HL-60 (cell line): ENCODE data around the gene HEXD.

ENCODE experiments used
- DNase-seq, 2 experiments: peaks; one replicate each; pipeline ENCODE4 v3.0.0-alpha.2; 2010 to 2020; ENCODE audit warnings: low read depth in 1 of 2, low spot score in 1 of 2
- H3K27ac ChIP-seq: fragments of 250-450 bp; sonication (Bioruptor Pico); replicated peaks from 2 replicates; pipeline ENCODE4 v1.5.1; 2020; ENCODE audit warnings: mild to moderate bottlenecking, moderate library complexity
- H3K27me3 ChIP-seq: fragments of 250-450 bp; sonication (Bioruptor Pico); 2 replicates; pipeline ENCODE4 v1.5.1; 2021; ENCODE audit warnings: mild to moderate bottlenecking, moderate library complexity; ENCODE audit not compliant: insufficient read depth, poor library complexity, severe bottlenecking
- H3K4me3 ChIP-seq: replicated peaks from 2 replicates; pipeline ENCODE4 v1.5.1; 2011; ENCODE audit warnings: mild to moderate bottlenecking, control low read depth, low read length; ENCODE audit not compliant: insufficient read depth
- CTCF ChIP-seq: IDR thresholded peaks from one replicate; pipeline ENCODE4 v1.5.1; 2011; ENCODE audit warnings: low read length, control low read depth, inconsistent platforms; ENCODE audit not compliant: insufficient read depth
- GABPA ChIP-seq: IDR thresholded peaks from 2 replicates; pipeline ENCODE4 v1.6.1; 2012; ENCODE audit warnings: low read depth
- POLR2AphosphoS5 ChIP-seq: IDR thresholded peaks from 2 replicates; pipeline ENCODE4 v1.6.1; 2012; ENCODE audit warnings: low read depth
- REST ChIP-seq: IDR thresholded peaks from 2 replicates; pipeline ENCODE4 v1.6.1; 2012; ENCODE audit warnings: low read depth; ENCODE audit not compliant: insufficient replicate concordance
- SPI1 ChIP-seq: IDR thresholded peaks from 2 replicates; pipeline ENCODE4 v1.6.1; 2012; ENCODE audit warnings: low read depth, mild to moderate bottlenecking, borderline replicate concordance

HEXD gene

GRCh38 chr17:82403662-82404660 is 14.2 kb upstream of the HEXD start:
- H3K4me3 ChIP-seq = no peak overlapping the region
- H3K27ac ChIP-seq = no peak overlapping the region
- TF ChIP-seq REST (no peak), CTCF (no peak), SPI1 (no peak), POLR2AphosphoS5 (no peak), GABPA (no peak)
- DNase-seq = no peak
- no peaks in the 10 kb centered on the region for H3K27me3 ChIP-seq

DNA sequence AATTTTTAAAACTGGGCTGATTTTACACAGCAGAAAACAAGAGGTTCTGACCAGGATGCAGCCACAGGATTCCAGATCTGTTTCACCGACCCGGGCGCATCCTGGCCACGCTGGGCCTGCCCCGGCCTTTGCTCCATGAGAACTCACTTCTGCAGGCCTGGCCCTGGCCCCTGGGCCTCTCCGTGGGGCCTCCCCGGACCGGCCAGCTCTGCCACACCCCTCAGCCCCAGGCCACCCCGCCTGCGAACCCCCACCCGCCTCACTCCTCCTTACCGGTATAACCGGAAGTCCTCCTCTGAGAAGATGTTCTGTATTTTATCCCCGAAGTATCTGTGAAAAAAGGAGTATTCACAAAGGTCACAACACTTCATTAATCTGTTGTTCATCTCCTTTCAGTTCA is 13.1 kb upstream of the HEXD start:
- TF ChIP-seq CTCF = no peak
- TF ChIP-seq GABPA = no peak
- no peak for TF ChIP-seq SPI1
- no peak for TF ChIP-seq REST
- no peak for TF ChIP-seq POLR2AphosphoS5
- Histone ChIP-seq H3K4me3 (no peak overlapping the region), H3K27ac (no peak overlapping the region), H3K27me3 (no peaks in the 10 kb centered on the region)
- DNase-seq = no peak

GRCh38 chr17:82406131-82406671 is 11.9 kb upstream of the HEXD start:
- no peak overlapping the region for H3K4me3 ChIP-seq
- DNase-seq = no peak
- H3K27ac ChIP-seq = no peak overlapping the region
- no peaks in the 10 kb centered on the region for H3K27me3 ChIP-seq
- TF ChIP-seq REST (no peak), GABPA (no peak), SPI1 (no peak), CTCF (no peak), POLR2AphosphoS5 (no peak)
